OCI-LY3 (cell line): Measurements from ENCODE around the gene LRRC55.

ENCODE experiments used
- H2AFZ ChIP-seq: fragments of 200-600, 300-600 bp; shearing (Covaris generic); 2 replicates; pipeline ENCODE4 v1.6.0; 2014; ENCODE audit warnings: antibody characterized with exemption, low read depth, low read length
- H3K27ac ChIP-seq: fragments of 200-600, 300-600 bp; sonication (generic); 2 replicates; pipeline ENCODE4 v1.5.1; 2014; ENCODE audit warnings: mild to moderate bottlenecking, low read length, moderate library complexity, mixed read lengths
- H3K27me3 ChIP-seq: fragments of 200-600, 300-600 bp; sonication (generic); 2 replicates; pipeline ENCODE4 v1.6.1; 2014; ENCODE audit warnings: low read depth, low read length, mixed read lengths
- H3K36me3 ChIP-seq: fragments of 200-600, 300-600 bp; sonication (generic); replicated peaks from 2 replicates; pipeline ENCODE3; 2014; ENCODE audit warnings: low read depth, low read length, mixed read lengths
- H3K4me1 ChIP-seq: fragments of 300-600, 200-600 bp; sonication (generic); 2 replicates; pipeline ENCODE4 v1.6.1; 2014; ENCODE audit warnings: low read length, mixed read lengths
- H3K4me2 ChIP-seq: fragments of 200-600, 300-600 bp; sonication (generic); 2 replicates; pipeline ENCODE4 v1.6.1; 2014; ENCODE audit warnings: low read length, mixed read lengths
- H3K4me3 ChIP-seq: fragments of 300-600, 200-600 bp; sonication (generic); 2 replicates; pipeline ENCODE4 v1.5.1; 2014; ENCODE audit warnings: antibody characterized with exemption, mild to moderate bottlenecking, low read length, moderate library complexity
- H3K79me2 ChIP-seq: fragments of 300-600, 200-600 bp; shearing (Covaris generic); 2 replicates; pipeline ENCODE4 v1.6.1; 2014; ENCODE audit warnings: mild to moderate bottlenecking, low read length, mixed read lengths
- H3K9ac ChIP-seq: fragments of 300-600, 200-600 bp; shearing (Covaris generic); 2 replicates; pipeline ENCODE4 v1.6.0; 2014; ENCODE audit warnings: mild to moderate bottlenecking, low read length, moderate library complexity
- H3K9me3 ChIP-seq: fragments of 200-600, 300-600 bp; shearing (Covaris generic); 2 replicates; pipeline ENCODE4 v1.6.1; 2014; ENCODE audit warnings: low read length, mixed read lengths; ENCODE audit not compliant: insufficient read depth
- H4K20me1 ChIP-seq: fragments of 200-600, 300-600 bp; sonication (generic); 2 replicates; pipeline ENCODE4 v1.6.1; 2016; ENCODE audit warnings: low read length, mixed read lengths; ENCODE audit not compliant: insufficient read depth
- CTCF ChIP-seq: fragments of 200-600, 300-600 bp; sonication (generic); IDR thresholded peaks from 2 replicates; pipeline ENCODE4 v1.5.1; 2014; ENCODE audit warnings: antibody characterized with exemption, low read length, low read depth
- EZH2phosphoT487 ChIP-seq: fragments of 200-600 bp; shearing (Covaris generic); IDR thresholded peaks from 2 replicates; pipeline ENCODE4 v1.6.1; 2018; ENCODE audit warnings: antibody characterized with exemption, mixed run types, low read depth

Gene LRRC55

GRCh38 chr11:57191311-57192219 is 9.8 kb downstream of the LRRC55 start:
- no peaks in the 10 kb centered on the region for H3K4me1 ChIP-seq
- H2AFZ ChIP-seq = no peak overlapping the region

GRCh38 chr11:57192316-57192715 is 10.6 kb downstream of the LRRC55 start:
- TF ChIP-seq CTCF = no peak
- TF ChIP-seq EZH2phosphoT487 = no peak
- Histone ChIP-seq H3K36me3 (no peaks in the 10 kb centered on the region), H3K4me3 (no peak overlapping the region), H2AFZ (no peak overlapping the region), H4K20me1 (no peaks in the 10 kb centered on the region), H3K4me1 (no peaks in the 10 kb centered on the region), H3K79me2 (no peaks in the 10 kb centered on the region), H3K9ac (no peak overlapping the region), H3K9me3 (no peaks in the 10 kb centered on the region; the same call in 1 of the 2 replicates), H3K27me3 (peaks cover 38% of the 10 kb centered on the region; the same call in 1 of the 2 replicates), H3K27ac (no peak overlapping the region), H3K4me2 (no peak overlapping the region)

More at GRCh38 chr11:57191311-57192219, 9.8 kb downstream of the LRRC55 start:
- no peaks in the 10 kb centered on the region for H3K79me2 ChIP-seq
- no peak overlapping the region for H3K27ac ChIP-seq
- H3K4me2 ChIP-seq = no peak overlapping the region
- H3K4me3 ChIP-seq = no peak overlapping the region
- H3K9ac ChIP-seq = no peak overlapping the region
- no peak for TF ChIP-seq EZH2phosphoT487
- no peak for TF ChIP-seq CTCF
- peaks cover 34% of the 10 kb centered on the region; the same call in 1 of the 2 replicates for H3K27me3 ChIP-seq
- no peaks in the 10 kb centered on the region; the same call in 1 of the 2 replicates for H3K9me3 ChIP-seq
- H4K20me1 ChIP-seq = no peaks in the 10 kb centered on the region
- H3K36me3 ChIP-seq = no peaks in the 10 kb centered on the region

GRCh38 chr11:57196596-57196995 is 14.8 kb downstream of the LRRC55 start:
- no peaks in the 10 kb centered on the region for H3K79me2 ChIP-seq
- H3K9me3 ChIP-seq = no peaks in the 10 kb centered on the region; the same call in 1 of the 2 replicates
- no peak overlapping the region for H3K4me2 ChIP-seq
- H3K9ac ChIP-seq = no peak overlapping the region
- H3K4me1 ChIP-seq = no peaks in the 10 kb centered on the region
- no peak overlapping the region for H3K27ac ChIP-seq
- H3K36me3 ChIP-seq = no peaks in the 10 kb centered on the region
- H3K4me3 ChIP-seq = no peak overlapping the region
- TF ChIP-seq EZH2phosphoT487 (no peak), CTCF (no peak)
- peaks cover 42% of the 10 kb centered on the region; the same call in 1 of the 2 replicates for H3K27me3 ChIP-seq
- H2AFZ ChIP-seq = no peak overlapping the region
- no peaks in the 10 kb centered on the region for H4K20me1 ChIP-seq

GRCh38 chr11:57197762-57198161 is 16.0 kb downstream of the LRRC55 start:
- Histone ChIP-seq H2AFZ (no peak overlapping the region), H3K27ac (no peak overlapping the region), H3K4me2 (no peak overlapping the region), H3K9ac (no peak overlapping the region), H3K36me3 (no peaks in the 10 kb centered on the region), H3K4me3 (no peak overlapping the region), H3K27me3 (peaks cover 49% of the 10 kb centered on the region; the same call in 1 of the 2 replicates), H3K9me3 (no peaks in the 10 kb centered on the region; the same call in 1 of the 2 replicates), H3K79me2 (no peaks in the 10 kb centered on the region), H4K20me1 (no peaks in the 10 kb centered on the region), H3K4me1 (no peaks in the 10 kb centered on the region)
- TF ChIP-seq EZH2phosphoT487 = no peak
- no peak for TF ChIP-seq CTCF
